Natural killer cell (primary cell): ENCODE results near the gene SLC2A13. TPM values are rescaled to one million over a fixed set of nuclear protein-coding genes. Genes with fewer than 3 reads are reported as not detected.

Experiments used
- ATAC-seq, 3 donors: fragments of 150-1000 bp in 2 of 3; fragments of 200-7000 bp in 1 of 3; cut with Tn5 transposase; 1 replicate in 1 of 3; 2 replicates in 2 of 3; pipeline ENCODE4 v1.10.0; 2021; ENCODE audit warnings: mild to moderate bottlenecking in 2 of 3, moderate library complexity in 2 of 3
- DNase-seq, 2 donors: peaks; one replicate each; pipeline versions ENCODE4 v3.0.0 to v3.0.0-alpha.2; 2013 to 2021; ENCODE audit warnings: mixed read lengths in 1 of 2
- H3K27ac ChIP-seq: one replicate; pipeline ENCODE4 v1.5.1; 2013; ENCODE audit warnings: mild to moderate bottlenecking, low read length
- H3K27me3 ChIP-seq: one replicate; pipeline ENCODE4 v1.6.1; 2013; ENCODE audit warnings: low read length; ENCODE audit not compliant: control insufficient read depth, insufficient read depth
- H3K36me3 ChIP-seq: one replicate; pipeline ENCODE4 v1.6.1; 2013; ENCODE audit warnings: low read length; ENCODE audit not compliant: control insufficient read depth, insufficient read depth
- H3K4me1 ChIP-seq: one replicate; pipeline ENCODE4 v1.6.1; 2013; ENCODE audit warnings: low read length; ENCODE audit not compliant: control insufficient read depth, insufficient read depth
- H3K4me3 ChIP-seq: one replicate; pipeline ENCODE4 v1.5.1; 2013; ENCODE audit warnings: low read length
- H3K9me3 ChIP-seq: one replicate; pipeline ENCODE4 v1.6.1; 2013; ENCODE audit warnings: low read length; ENCODE audit not compliant: control insufficient read depth, insufficient read depth
- H3K27ac Mint-ChIP-seq, 2 donors: one replicate each; pipeline ENCODE4 v1.8.0; 2022; ENCODE audit warnings: mild to moderate bottlenecking in 2 of 2, mixed read lengths in 2 of 2, moderate library complexity in 1 of 2
- H3K27me3 Mint-ChIP-seq, 2 donors: one replicate each; pipeline ENCODE4 v1.8.0; 2022; ENCODE audit warnings: low read depth in 2 of 2, mixed read lengths in 2 of 2
- H3K36me3 Mint-ChIP-seq: one replicate; pipeline ENCODE4 v1.8.0; 2022; ENCODE audit warnings: mixed read lengths
- H3K4me1 Mint-ChIP-seq, 2 donors: one replicate each; pipeline ENCODE4 v1.8.0; 2022; ENCODE audit warnings: mixed read lengths in 2 of 2
- H3K4me3 Mint-ChIP-seq: one replicate; pipeline ENCODE4 v1.8.0; 2022; ENCODE audit warnings: mild to moderate bottlenecking, moderate library complexity, mixed read lengths
- H3K9me3 Mint-ChIP-seq, 2 donors: one replicate each; pipeline ENCODE4 v1.8.0; 2022; ENCODE audit warnings: mixed read lengths in 2 of 2
- WGBS: methylation state at CpG from one replicate; pipeline ENCODE4 v1.1.7; 2013; ENCODE audit warnings: missing lambda C conversion rate; ENCODE audit not compliant: insufficient coverage; 5-methylcytosine and 5-hydroxymethylcytosine counted together
- intact Hi-C: fragments of 100-400 bp; cut with micrococcal nuclease; formaldehyde crosslinking; loops from one replicate; pipeline ENCODE4 v1.14.2; 2022
- total RNA-seq, 4 donors: library from RNA; stranded (reverse); fragments of 120-200 nt in 1 of 4; gene quantifications; one replicate each; pipeline versions ENCODE4 v1.2.3 to v1.2.4, GENCODE V29; 2013 to 2022
- TF ChIP-seq, protein P1 (sequence below): fragments of 200-600 bp; IDR thresholded peaks from one replicate; pipeline ENCODE4 v1.8.0; 2022; ENCODE audit warnings: antibody characterized with exemption

SLC2A13 gene
- total RNA-seq, 3 donors from 2014 or later (not counting 1 experiment from before 2014, with no cell fraction given): 6.0 to 10.9 (median 8.7) TPM

GRCh38 chr12:40145896-40146295, 40.0 kb upstream of the SLC2A13 start:
- Histone ChIP-seq H3K9me3 (no peaks in the 10 kb centered on the region), H3K4me1 (no peaks in the 10 kb centered on the region), H3K27ac (no peak overlapping the region), H3K27me3 (no peaks in the 10 kb centered on the region), H3K4me3 (no peak overlapping the region), H3K36me3 (no peaks in the 10 kb centered on the region)
- 75% methylated on average over 1 of the region's 1 CpG for WGBS
- DNase-seq (no peak), ATAC-seq (no peak)
- H3K4me3 Mint-ChIP-seq: no peak overlapping the region
- intact Hi-C loops: no loop called here
- no peaks in the 10 kb centered on the region for H3K36me3 Mint-ChIP-seq
- H3K27ac Mint-ChIP-seq: no peak overlapping the region
- H3K27me3 Mint-ChIP-seq: peaks cover 0 to 2% of the 10 kb centered on the region in 2 donors
- H3K4me1 Mint-ChIP-seq: no peaks in the 10 kb centered on the region
- H3K9me3 Mint-ChIP-seq: no peaks in the 10 kb centered on the region
- TF ChIP-seq, protein P1, sequence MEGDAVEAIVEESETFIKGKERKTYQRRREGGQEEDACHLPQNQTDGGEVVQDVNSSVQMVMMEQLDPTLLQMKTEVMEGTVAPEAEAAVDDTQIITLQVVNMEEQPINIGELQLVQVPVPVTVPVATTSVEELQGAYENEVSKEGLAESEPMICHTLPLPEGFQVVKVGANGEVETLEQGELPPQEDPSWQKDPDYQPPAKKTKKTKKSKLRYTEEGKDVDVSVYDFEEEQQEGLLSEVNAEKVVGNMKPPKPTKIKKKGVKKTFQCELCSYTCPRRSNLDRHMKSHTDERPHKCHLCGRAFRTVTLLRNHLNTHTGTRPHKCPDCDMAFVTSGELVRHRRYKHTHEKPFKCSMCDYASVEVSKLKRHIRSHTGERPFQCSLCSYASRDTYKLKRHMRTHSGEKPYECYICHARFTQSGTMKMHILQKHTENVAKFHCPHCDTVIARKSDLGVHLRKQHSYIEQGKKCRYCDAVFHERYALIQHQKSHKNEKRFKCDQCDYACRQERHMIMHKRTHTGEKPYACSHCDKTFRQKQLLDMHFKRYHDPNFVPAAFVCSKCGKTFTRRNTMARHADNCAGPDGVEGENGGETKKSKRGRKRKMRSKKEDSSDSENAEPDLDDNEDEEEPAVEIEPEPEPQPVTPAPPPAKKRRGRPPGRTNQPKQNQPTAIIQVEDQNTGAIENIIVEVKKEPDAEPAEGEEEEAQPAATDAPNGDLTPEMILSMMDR: no peak

- no peak overlapping the region for H3K27ac Mint-ChIP-seq
- Histone ChIP-seq H3K36me3 (no peaks in the 10 kb centered on the region), H3K9me3 (no peaks in the 10 kb centered on the region), H3K27ac (no peak overlapping the region), H3K4me1 (no peaks in the 10 kb centered on the region), H3K27me3 (no peaks in the 10 kb centered on the region), H3K4me3 (no peak overlapping the region)
- no peaks in the 10 kb centered on the region for H3K9me3 Mint-ChIP-seq
- DNase-seq (peak in 1 of 2 donors; percentile 28), ATAC-seq (peak in 2 of 3 donors; percentile 43 to 46)
- no peaks in the 10 kb centered on the region for H3K36me3 Mint-ChIP-seq
- peaks cover 0 to 2% of the 10 kb centered on the region in 2 donors for H3K27me3 Mint-ChIP-seq
- intact Hi-C loops: no loop called here
- H3K4me1 Mint-ChIP-seq: no peaks in the 10 kb centered on the region
- WGBS: no CpG with 5 or more reads among the region's 1 CpG
- TF ChIP-seq, protein P1: no peak
- no peak overlapping the region for H3K4me3 Mint-ChIP-seq
Measured at GRCh38 chr12:40144023-40144422, 38.1 kb upstream of the SLC2A13 start.

DNA sequence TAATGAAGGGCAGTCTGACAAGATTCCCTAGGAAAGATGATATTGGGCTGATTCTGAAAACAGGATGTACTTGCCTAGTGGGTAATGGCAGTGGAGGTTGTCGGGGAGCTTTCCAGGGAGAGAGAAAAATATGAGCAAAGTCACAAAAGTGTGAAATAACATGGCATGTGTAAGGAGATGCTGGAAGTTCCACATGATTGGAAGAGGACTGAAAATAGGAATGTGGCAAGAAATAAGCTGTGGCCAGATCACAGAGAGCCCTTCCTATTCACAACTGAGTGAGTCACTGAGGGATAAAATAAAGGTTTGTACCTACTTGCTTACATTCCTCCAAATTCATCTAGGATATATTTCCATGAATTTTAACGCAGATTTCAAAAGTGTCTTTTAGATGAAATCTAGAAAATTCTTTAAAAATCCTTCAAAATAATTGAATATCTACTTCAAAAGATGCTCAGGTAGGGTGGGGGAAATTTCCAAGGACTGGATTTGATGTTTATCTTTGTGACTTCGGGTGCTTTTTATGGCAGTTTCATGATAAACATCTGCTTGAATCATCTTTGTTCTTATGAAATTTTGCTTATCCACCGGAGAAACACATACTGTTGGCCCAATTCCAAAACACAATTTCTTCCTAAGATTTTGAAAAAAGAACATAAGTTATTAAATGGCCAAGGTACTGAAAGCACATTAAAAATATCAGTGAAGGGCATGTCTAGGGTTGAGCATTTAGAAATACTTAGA, 36.3 kb upstream of the SLC2A13 start:
- no peak for DNase-seq
- TF ChIP-seq, protein P1: no peak
- intact Hi-C loops: no loop called here
- no peak overlapping the region for H3K4me3 ChIP-seq
- peaks cover 0 to 5% of the 10 kb centered on the region in 2 donors for H3K27me3 Mint-ChIP-seq
- H3K27me3 ChIP-seq: no peaks in the 10 kb centered on the region
- no peaks in the 10 kb centered on the region for H3K9me3 Mint-ChIP-seq
- WGBS: 53% methylated on average over 3 of the region's 4 CpGs
- no peak overlapping the region for H3K27ac Mint-ChIP-seq
- H3K27ac ChIP-seq: no peak overlapping the region
- H3K4me3 Mint-ChIP-seq: no peak overlapping the region
- H3K4me1 Mint-ChIP-seq: no peaks in the 10 kb centered on the region
- H3K4me1 ChIP-seq: no peaks in the 10 kb centered on the region
- no peak for ATAC-seq
- H3K9me3 ChIP-seq: no peaks in the 10 kb centered on the region
- no peaks in the 10 kb centered on the region for H3K36me3 ChIP-seq
- no peaks in the 10 kb centered on the region for H3K36me3 Mint-ChIP-seq

DNA sequence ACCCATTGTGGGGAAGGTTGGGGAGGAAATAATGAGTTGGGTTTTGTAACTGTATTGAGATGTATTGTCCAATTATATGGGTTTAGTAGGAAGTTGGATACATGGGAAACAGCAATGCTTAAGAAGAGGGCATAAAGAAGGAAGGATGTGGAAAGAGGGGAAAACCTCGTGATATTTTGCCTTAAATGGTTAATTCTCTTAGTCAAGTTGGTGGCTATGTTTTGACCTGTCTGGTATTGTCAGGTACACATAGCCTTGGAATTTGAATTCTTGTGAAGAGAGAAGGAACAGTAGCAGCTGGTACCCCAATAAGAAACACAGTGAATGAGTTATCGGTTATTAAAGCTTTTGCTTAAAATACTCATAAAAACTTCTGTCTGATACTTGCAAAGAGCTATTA, 32.6 kb upstream of the SLC2A13 start:
- 81% methylated on average over 2 of the region's 2 CpGs for WGBS

More for the DNA sequence above, 32.6 kb upstream of the SLC2A13 start:
- Mint-ChIP-seq H3K27ac (no peak overlapping the region), H3K4me3 (no peak overlapping the region), H3K36me3 (no peaks in the 10 kb centered on the region), H3K9me3 (no peaks in the 10 kb centered on the region), H3K27me3 (peaks cover 0 to 5% of the 10 kb centered on the region in 2 donors), H3K4me1 (no peaks in the 10 kb centered on the region)
- ATAC-seq (no peak), DNase-seq (no peak)
- no peaks in the 10 kb centered on the region for H3K9me3 ChIP-seq
- TF ChIP-seq, protein P1: no peak
- H3K27me3 ChIP-seq: no peaks in the 10 kb centered on the region
- no peak overlapping the region for H3K4me3 ChIP-seq
- H3K36me3 ChIP-seq: no peaks in the 10 kb centered on the region
- no peak overlapping the region for H3K27ac ChIP-seq
- intact Hi-C loops: no loop called here
- no peaks in the 10 kb centered on the region for H3K4me1 ChIP-seq
